Neutrophil (primary cell): ENCODE results near the gene MAZ.

ENCODE experiments used
- H3K27ac ChIP-seq: fragments of 200-600 bp; sonication (generic); 2 replicates; pipeline ENCODE4 v1.5.1; 2016; ENCODE audit warnings: mild to moderate bottlenecking, moderate library complexity
- H3K27me3 ChIP-seq: fragments of 200-600 bp; sonication (generic); 2 replicates; pipeline ENCODE4 v1.6.0; 2016; ENCODE audit warnings: mild to moderate bottlenecking
- H3K36me3 ChIP-seq: fragments of 200-600 bp; sonication (generic); 2 replicates; pipeline ENCODE4 v1.5.1; 2017
- H3K4me1 ChIP-seq, 2 experiments: fragments of 200-600 bp in 1 of 2; sonication (generic) in 1 of 2; 1 replicate in 1 of 2; 2 replicates in 1 of 2; pipeline versions ENCODE4 v1.5.1 to v1.6.1; 2013 to 2016; ENCODE audit warnings: low read depth in 1 of 2, low read length in 1 of 2, mild to moderate bottlenecking in 1 of 2, moderate library complexity in 1 of 2; ENCODE audit not compliant: control insufficient read depth in 1 of 2, insufficient read depth in 1 of 2
- H3K4me3 ChIP-seq, 2 experiments: fragments of 200-600 bp in 1 of 2; sonication (generic) in 1 of 2; 1 replicate in 1 of 2; 2 replicates in 1 of 2; pipeline ENCODE4 v1.5.1; 2013 to 2016; ENCODE audit warnings: low read depth in 1 of 2, low read length in 1 of 2, mild to moderate bottlenecking in 1 of 2, moderate library complexity in 1 of 2
- H3K9me3 ChIP-seq: fragments of 200-600 bp; sonication (generic); 2 replicates; pipeline ENCODE4 v1.5.1; 2016
- TF ChIP-seq, protein P1 (sequence below): fragments of 200-600 bp; sonication (generic); IDR thresholded peaks from 2 replicates; pipeline ENCODE4 v1.5.1; 2016; ENCODE audit warnings: antibody characterized with exemption

MAZ gene

DNA sequence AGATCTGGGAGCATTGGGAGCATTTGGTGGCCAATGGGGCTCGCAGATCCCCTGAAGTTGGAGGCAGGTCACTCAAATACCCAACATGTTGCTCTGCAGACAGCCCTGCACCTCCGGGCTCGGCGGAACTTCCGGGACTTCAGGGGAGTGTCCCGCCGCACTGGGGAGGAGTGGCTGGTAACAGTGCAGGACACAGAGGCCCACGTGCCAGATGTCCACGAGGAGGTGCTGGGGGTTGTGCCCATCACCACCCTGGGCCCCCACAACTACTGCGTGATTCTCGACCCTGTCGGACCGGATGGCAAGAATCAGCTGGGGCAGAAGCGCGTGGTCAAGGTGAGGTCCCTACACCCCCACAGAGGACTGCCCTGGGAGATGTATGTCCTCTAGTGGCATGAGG is 30.3 kb downstream of the MAZ start:
- TF ChIP-seq, protein P1, sequence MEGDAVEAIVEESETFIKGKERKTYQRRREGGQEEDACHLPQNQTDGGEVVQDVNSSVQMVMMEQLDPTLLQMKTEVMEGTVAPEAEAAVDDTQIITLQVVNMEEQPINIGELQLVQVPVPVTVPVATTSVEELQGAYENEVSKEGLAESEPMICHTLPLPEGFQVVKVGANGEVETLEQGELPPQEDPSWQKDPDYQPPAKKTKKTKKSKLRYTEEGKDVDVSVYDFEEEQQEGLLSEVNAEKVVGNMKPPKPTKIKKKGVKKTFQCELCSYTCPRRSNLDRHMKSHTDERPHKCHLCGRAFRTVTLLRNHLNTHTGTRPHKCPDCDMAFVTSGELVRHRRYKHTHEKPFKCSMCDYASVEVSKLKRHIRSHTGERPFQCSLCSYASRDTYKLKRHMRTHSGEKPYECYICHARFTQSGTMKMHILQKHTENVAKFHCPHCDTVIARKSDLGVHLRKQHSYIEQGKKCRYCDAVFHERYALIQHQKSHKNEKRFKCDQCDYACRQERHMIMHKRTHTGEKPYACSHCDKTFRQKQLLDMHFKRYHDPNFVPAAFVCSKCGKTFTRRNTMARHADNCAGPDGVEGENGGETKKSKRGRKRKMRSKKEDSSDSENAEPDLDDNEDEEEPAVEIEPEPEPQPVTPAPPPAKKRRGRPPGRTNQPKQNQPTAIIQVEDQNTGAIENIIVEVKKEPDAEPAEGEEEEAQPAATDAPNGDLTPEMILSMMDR = no peak

DNA sequence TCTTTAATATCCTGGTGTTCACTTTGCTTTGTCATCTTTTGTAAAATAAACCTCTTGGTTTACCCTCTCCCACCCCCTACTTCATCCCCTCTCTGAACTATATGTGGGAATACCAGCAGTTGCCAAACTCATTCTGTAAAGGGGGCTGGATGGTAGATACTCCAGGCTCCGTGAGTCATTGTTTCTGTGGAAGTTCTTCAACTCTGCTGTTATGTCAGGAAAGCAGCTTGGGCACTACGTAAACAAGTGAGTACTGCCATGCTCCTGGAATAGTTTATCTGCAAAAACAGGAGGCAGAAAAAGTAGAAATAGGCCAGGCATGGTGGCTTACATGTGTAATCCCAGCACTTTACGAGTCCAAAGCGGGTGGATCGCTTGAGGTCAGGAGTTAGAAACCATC is 31.5 kb downstream of the MAZ start:
- peaks cover 100% of the 10 kb centered on the region for H3K36me3 ChIP-seq
- TF ChIP-seq, protein P1 = no peak

More for the DNA sequence above, 30.3 kb downstream of the MAZ start:
- no peaks in the 10 kb centered on the region for H3K9me3 ChIP-seq
- no peak overlapping the region for H3K27ac ChIP-seq
- peaks cover 100% of the 10 kb centered on the region for H3K36me3 ChIP-seq
- H3K4me1 ChIP-seq = no peaks in the 10 kb centered on the region
- H3K4me3 ChIP-seq = no peak overlapping the region
- H3K27me3 ChIP-seq = no peaks in the 10 kb centered on the region

DNA sequence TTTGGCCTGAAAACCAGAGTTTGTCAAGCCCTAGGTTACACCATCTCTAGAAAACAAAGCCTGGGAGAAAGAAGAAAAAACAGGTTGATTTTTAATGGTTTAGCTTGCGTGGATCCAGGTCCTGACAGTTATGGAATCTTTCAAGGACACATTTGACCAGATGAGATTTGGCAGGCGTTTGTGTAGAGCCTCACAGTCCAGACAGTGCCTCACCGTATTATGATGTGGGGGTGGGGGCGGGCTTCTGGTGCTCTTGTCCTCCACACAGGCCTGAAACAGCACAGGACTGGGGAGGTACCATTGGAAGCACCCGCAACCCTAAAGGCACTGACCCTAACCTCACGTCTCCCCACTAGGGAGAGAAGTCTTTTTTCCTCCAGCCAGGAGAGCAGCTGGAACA is 33.5 kb downstream of the MAZ start:
- Histone ChIP-seq H3K4me1 (no peaks in the 10 kb centered on the region), H3K4me3 (no peak overlapping the region), H3K27ac (no peak overlapping the region), H3K9me3 (no peaks in the 10 kb centered on the region), H3K27me3 (no peaks in the 10 kb centered on the region), H3K36me3 (peaks cover 100% of the 10 kb centered on the region)
- TF ChIP-seq, protein P1 = no peak

More for the DNA sequence above, 31.5 kb downstream of the MAZ start:
- Histone ChIP-seq H3K27me3 (no peaks in the 10 kb centered on the region), H3K27ac (no peak overlapping the region), H3K4me1 (no peaks in the 10 kb centered on the region), H3K9me3 (no peaks in the 10 kb centered on the region), H3K4me3 (no peak overlapping the region)

DNA sequence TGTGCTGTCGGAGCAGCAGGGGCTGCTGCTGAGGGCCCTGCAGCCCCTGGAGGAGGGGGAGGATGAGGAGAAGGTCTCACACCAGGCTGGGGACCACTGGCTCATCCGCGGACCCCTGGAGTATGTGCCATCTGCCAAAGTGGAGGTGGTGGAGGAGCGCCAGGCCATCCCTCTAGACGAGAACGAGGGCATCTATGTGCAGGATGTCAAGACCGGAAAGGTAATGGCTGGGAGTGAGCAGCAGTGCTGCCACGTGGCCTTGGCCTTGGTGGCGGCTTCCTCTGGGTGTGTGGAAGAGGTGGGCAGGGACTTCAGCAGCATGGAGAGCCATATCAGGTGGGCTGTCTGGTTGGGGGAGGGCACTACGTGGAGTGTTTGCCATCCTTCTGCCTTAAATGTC is 33.9 kb downstream of the MAZ start:
- Histone ChIP-seq H3K4me3 (no peak overlapping the region), H3K27me3 (no peaks in the 10 kb centered on the region), H3K36me3 (peaks cover 100% of the 10 kb centered on the region), H3K9me3 (no peaks in the 10 kb centered on the region), H3K27ac (no peak overlapping the region), H3K4me1 (no peaks in the 10 kb centered on the region)
- TF ChIP-seq, protein P1 = no peak

DNA sequence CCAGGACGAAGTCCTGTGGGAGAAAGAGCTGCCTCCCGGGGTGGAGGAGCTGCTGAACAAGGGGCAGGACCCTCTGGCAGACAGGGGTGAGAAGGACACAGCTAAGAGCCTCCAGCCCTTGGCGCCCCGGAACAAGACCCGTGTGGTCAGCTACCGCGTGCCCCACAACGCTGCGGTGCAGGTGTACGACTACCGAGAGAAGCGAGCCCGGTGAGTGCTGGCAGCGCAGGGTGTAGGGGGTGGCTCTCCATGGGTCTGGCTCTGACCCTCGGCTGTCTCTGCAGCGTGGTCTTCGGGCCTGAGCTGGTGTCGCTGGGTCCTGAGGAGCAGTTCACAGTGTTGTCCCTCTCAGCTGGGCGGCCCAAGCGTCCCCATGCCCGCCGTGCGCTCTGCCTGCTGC is 35.3 kb downstream of the MAZ start:
- no peaks in the 10 kb centered on the region for H3K4me1 ChIP-seq
- no peaks in the 10 kb centered on the region for H3K9me3 ChIP-seq
- no peak overlapping the region for H3K4me3 ChIP-seq
- no peaks in the 10 kb centered on the region for H3K27me3 ChIP-seq
- TF ChIP-seq, protein P1 = no peak
- H3K27ac ChIP-seq = no peak overlapping the region
- H3K36me3 ChIP-seq = peaks cover 100% of the 10 kb centered on the region
